MCF 10A (cell line): ENCODE measurements around the gene FLAD1. TPM values are rescaled to one million over a fixed set of nuclear protein-coding genes. Genes with fewer than 3 reads are reported as not detected.
A peak's percentile ranks its signal among the peaks of the same experiment; 100 is the strongest.

Experiments
- BruUV-seq: library from RNA; stranded (reverse); fragments of 400-500 nt; replicated peaks from 2 replicates; lab custom pipeline; 2021; lab: Mats Ljungman, UMichigan
- CTCF ChIA-PET: fragments of 300-600 bp; sonication (Branson Sonifier 250); formaldehyde crosslinking; extraction: SDS; loops from one replicate; lab custom pipeline; 2021; ENCODE audit warnings: antibody characterized with exemption, inconsistent platforms; lab: Yijun Ruan, JAX
- POLR2A ChIA-PET: fragments of 300-600, 350-650 bp; sonication (Branson Sonifier 250); formaldehyde crosslinking; extraction: SDS; loops from one replicate; lab custom pipeline; 2020; ENCODE audit warnings: antibody characterized with exemption, inconsistent platforms; lab: Yijun Ruan, JAX
- DNase-seq: peaks from one replicate; pipeline ENCODE4 v3.0.0-alpha.2; 2018; ENCODE audit not compliant: unreplicated experiment
- H3K27ac Mint-ChIP-seq: one replicate; pipeline ENCODE4 v1.8.0; 2022; ENCODE audit warnings: mild to moderate bottlenecking, low read depth, mixed read lengths; ENCODE audit not compliant: unreplicated experiment
- H3K27me3 Mint-ChIP-seq: one replicate; pipeline ENCODE4 v1.8.0; 2022; ENCODE audit warnings: mixed read lengths; ENCODE audit not compliant: insufficient read depth, unreplicated experiment
- H3K36me3 Mint-ChIP-seq: one replicate; pipeline ENCODE4 v1.8.0; 2022; ENCODE audit warnings: mild to moderate bottlenecking, moderate library complexity, mixed read lengths; ENCODE audit not compliant: insufficient read depth, unreplicated experiment
- H3K4me1 Mint-ChIP-seq: one replicate; pipeline ENCODE4 v1.8.0; 2022; ENCODE audit warnings: mixed read lengths; ENCODE audit not compliant: insufficient read depth, unreplicated experiment
- H3K4me3 Mint-ChIP-seq: one replicate; pipeline ENCODE4 v1.8.0; 2022; ENCODE audit warnings: mild to moderate bottlenecking, moderate library complexity, mixed read lengths; ENCODE audit not compliant: unreplicated experiment
- H3K9me3 Mint-ChIP-seq: one replicate; pipeline ENCODE4 v1.8.0; 2022; ENCODE audit warnings: mixed read lengths; ENCODE audit not compliant: unreplicated experiment
- intact Hi-C: fragments of 100-400 bp; cut with micrococcal nuclease; formaldehyde crosslinking; loops from 2 replicates; pipeline ENCODE4 v1.14.1; 2022
- total RNA-seq: library from RNA; stranded (reverse); gene quantifications from 2 replicates; pipeline ENCODE4 v1.2.3, GENCODE V29; 2022
- TF ChIP-seq, protein P1 (sequence below): fragments of 200-600 bp; IDR thresholded peaks from one replicate; pipeline ENCODE4 v1.8.0; 2022; ENCODE audit warnings: antibody characterized with exemption, mild to moderate bottlenecking; ENCODE audit not compliant: unreplicated experiment

Gene FLAD1
- total RNA-seq, 1 experiment from 2014 or later, result 91.1 TPM

- no peaks in the 10 kb centered on the region for H3K9me3 Mint-ChIP-seq
- no TSS peak for BruUV-seq
- TF ChIP-seq, protein P1, sequence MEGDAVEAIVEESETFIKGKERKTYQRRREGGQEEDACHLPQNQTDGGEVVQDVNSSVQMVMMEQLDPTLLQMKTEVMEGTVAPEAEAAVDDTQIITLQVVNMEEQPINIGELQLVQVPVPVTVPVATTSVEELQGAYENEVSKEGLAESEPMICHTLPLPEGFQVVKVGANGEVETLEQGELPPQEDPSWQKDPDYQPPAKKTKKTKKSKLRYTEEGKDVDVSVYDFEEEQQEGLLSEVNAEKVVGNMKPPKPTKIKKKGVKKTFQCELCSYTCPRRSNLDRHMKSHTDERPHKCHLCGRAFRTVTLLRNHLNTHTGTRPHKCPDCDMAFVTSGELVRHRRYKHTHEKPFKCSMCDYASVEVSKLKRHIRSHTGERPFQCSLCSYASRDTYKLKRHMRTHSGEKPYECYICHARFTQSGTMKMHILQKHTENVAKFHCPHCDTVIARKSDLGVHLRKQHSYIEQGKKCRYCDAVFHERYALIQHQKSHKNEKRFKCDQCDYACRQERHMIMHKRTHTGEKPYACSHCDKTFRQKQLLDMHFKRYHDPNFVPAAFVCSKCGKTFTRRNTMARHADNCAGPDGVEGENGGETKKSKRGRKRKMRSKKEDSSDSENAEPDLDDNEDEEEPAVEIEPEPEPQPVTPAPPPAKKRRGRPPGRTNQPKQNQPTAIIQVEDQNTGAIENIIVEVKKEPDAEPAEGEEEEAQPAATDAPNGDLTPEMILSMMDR, result no peak
- H3K4me3 Mint-ChIP-seq, result peak overlapping the region; percentile 90
- H3K27me3 Mint-ChIP-seq, result no peaks in the 10 kb centered on the region
- peaks cover 43% of the 10 kb centered on the region for H3K4me1 Mint-ChIP-seq
- ChIA-PET CTCF (interaction anchor here (0.5 to 5.7 kb wide), 13 partner anchors 7 to 588 kb away, joined by 3 to 45 read pairs (median 3); partner anchors contain the start of genes PBXIP1 and PYGO2), POLR2A (interaction anchor here (0.6 to 6.3 kb wide), 21 partner anchors 13 to 459 kb away, joined by 3 to 146 read pairs (median 5); partner anchors contain the start of genes ADAM15, CHRNB2, CKS1B and EFNA1)
- peak overlapping the region; percentile 100 for H3K27ac Mint-ChIP-seq
- H3K36me3 Mint-ChIP-seq, result peaks cover 6% of the 10 kb centered on the region
- intact Hi-C loops, result no loop called here
- no peak for DNase-seq
Measured at GRCh38 chr1:154938604-154939399, 44.3 kb upstream of the FLAD1 start.

GRCh38 chr1:154940213-154940560 lies 43.0 kb upstream of the FLAD1 start:
- POLR2A ChIA-PET, result interaction anchor here (0.8 to 6.3 kb wide), 3 partner anchors 31 to 273 kb away, joined by 3 to 146 read pairs (median 4); partner anchors contain the start of genes CKS1B and SHC1
- no peak overlapping the region for H3K27ac Mint-ChIP-seq
- no peak overlapping the region for H3K4me3 Mint-ChIP-seq
- no peaks in the 10 kb centered on the region for H3K27me3 Mint-ChIP-seq
- no TSS peak for BruUV-seq
- no peaks in the 10 kb centered on the region for H3K9me3 Mint-ChIP-seq
- CTCF ChIA-PET, result interaction anchor here (0.5 to 5.7 kb wide), 14 partner anchors 8 to 966 kb away, joined by 3 to 45 read pairs (median 4); partner anchors contain the start of genes PBXIP1 and PYGO2
- TF ChIP-seq, protein P1, result no peak
- intact Hi-C loops, result no loop called here
- peaks cover 6% of the 10 kb centered on the region for H3K36me3 Mint-ChIP-seq
- DNase-seq, result no peak
- H3K4me1 Mint-ChIP-seq, result peaks cover 38% of the 10 kb centered on the region

DNA sequence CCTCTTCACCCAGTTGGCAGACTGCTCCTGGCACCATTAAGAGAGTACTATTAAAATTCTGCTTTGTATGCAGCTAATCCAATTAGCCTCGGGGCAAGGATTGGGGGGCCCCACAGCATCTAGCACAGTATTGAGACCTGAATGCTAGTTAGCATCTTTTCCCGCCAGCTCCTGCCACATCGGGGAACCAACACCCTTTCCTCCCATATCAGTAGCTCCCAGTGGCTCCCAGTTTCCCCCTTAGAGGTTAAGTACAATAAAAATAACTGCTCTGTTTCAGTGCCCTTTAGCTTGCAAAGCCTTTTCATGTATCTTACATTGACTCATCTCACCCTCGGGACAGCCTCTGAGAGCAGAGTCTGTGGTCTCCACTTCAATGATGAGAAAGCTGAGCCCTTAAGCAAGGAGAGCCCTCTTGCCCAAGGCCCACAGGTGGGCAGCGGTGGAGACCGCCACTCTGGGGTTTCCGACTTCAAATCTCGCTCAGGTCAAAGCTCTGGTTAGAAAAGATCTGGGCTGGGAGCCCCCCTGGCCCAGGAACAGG lies 42.4 kb upstream of the FLAD1 start:
- CTCF ChIA-PET, result interaction anchor here (0.6 to 5.7 kb wide), 13 partner anchors 8 to 917 kb away, joined by 3 to 45 read pairs (median 3); partner anchors contain the start of genes GON4L, PBXIP1 and PYGO2
- H3K4me1 Mint-ChIP-seq, result peaks cover 34% of the 10 kb centered on the region
- H3K27ac Mint-ChIP-seq, result no peak overlapping the region
- TF ChIP-seq, protein P1, result no peak
- no peak for DNase-seq
- no TSS peak for BruUV-seq
- no peak overlapping the region for H3K4me3 Mint-ChIP-seq
- peaks cover 10% of the 10 kb centered on the region for H3K36me3 Mint-ChIP-seq
- POLR2A ChIA-PET, result interaction anchor here (0.8 to 6.3 kb wide), 3 partner anchors 31 to 274 kb away, joined by 3 to 146 read pairs (median 4); partner anchors contain the start of genes CKS1B and SHC1
- H3K27me3 Mint-ChIP-seq, result no peaks in the 10 kb centered on the region
- intact Hi-C loops, result no loop called here
- H3K9me3 Mint-ChIP-seq, result no peaks in the 10 kb centered on the region
